H1 (cell line): ENCODE data around the gene POLN. TPM values are rescaled to one million over a fixed set of nuclear protein-coding genes. Genes with fewer than 3 reads are reported as not detected.

Source experiments
- CTCF ChIA-PET: fragments of 300-600 bp; sonication (Branson Sonifier 250); formaldehyde crosslinking; loops from one replicate; lab custom pipeline; 2021; ENCODE audit not compliant: partially characterized antibody; lab: Charles Lee
- POLR2A ChIA-PET: fragments of 300-600 bp; sonication (Branson Sonifier 250); formaldehyde crosslinking; loops from one replicate; lab custom pipeline; 2021; ENCODE audit warnings: inconsistent platforms; ENCODE audit not compliant: partially characterized antibody; lab: Charles Lee
- DNase-seq, 2 experiments: peaks; one replicate each; pipeline versions ENCODE4 v3.0.0 to v3.0.0-alpha.2; 2010 to 2022; ENCODE audit warnings: low spot score in 2 of 2, low read depth in 1 of 2, mixed read lengths in 1 of 2
- FAIRE-seq: peaks from 2 replicates; lab custom pipeline; 2011; peaks lifted over from hg19 to GRCh38; lab: Jason Lieb, UNC
- H2AFZ ChIP-seq: 2 replicates; pipeline ENCODE4 v1.8.1; 2012; ENCODE audit warnings: low read length, inconsistent platforms
- H2AK5ac ChIP-seq: 2 replicates; pipeline ENCODE4 v1.6.1; 2013; ENCODE audit warnings: low read depth, low read length
- H2BK120ac ChIP-seq: replicated peaks from 2 replicates; pipeline ENCODE3; 2013; ENCODE audit warnings: low read depth, low read length, inconsistent platforms
- H2BK12ac ChIP-seq: 2 replicates; pipeline ENCODE4 v1.6.1; 2013; ENCODE audit warnings: low read depth, low read length
- H2BK15ac ChIP-seq: 2 replicates; pipeline ENCODE4 v1.6.1; 2013; ENCODE audit warnings: low read length
- H2BK20ac ChIP-seq: 2 replicates; pipeline ENCODE4 v1.6.1; 2013; ENCODE audit warnings: low read length
- H2BK5ac ChIP-seq: 2 replicates; pipeline ENCODE4 v1.6.1; 2013; ENCODE audit warnings: low read depth, low read length
- H3K14ac ChIP-seq: 2 replicates; pipeline ENCODE4 v1.6.1; 2013; ENCODE audit warnings: inconsistent platforms; ENCODE audit not compliant: insufficient read length
- H3K18ac ChIP-seq: 2 replicates; pipeline ENCODE4 v1.6.1; 2013; ENCODE audit warnings: low read length; ENCODE audit errors: extremely low read depth
- H3K23ac ChIP-seq: 2 replicates; pipeline ENCODE4 v1.6.1; 2013; ENCODE audit warnings: inconsistent platforms; ENCODE audit not compliant: insufficient read length
- H3K23me2 ChIP-seq: 2 replicates; pipeline ENCODE4 v1.6.1; 2013; ENCODE audit warnings: low read depth, low read length
- H3K27ac ChIP-seq: 2 replicates; pipeline ENCODE4 v1.6.1; 2011; ENCODE audit warnings: low read depth, low read length, inconsistent platforms
- H3K27me3 ChIP-seq, 4 experiments: replicated peaks in 1 of 4; 1 replicate in 1 of 4; 2 replicates in 3 of 4; pipeline versions ENCODE4 v1.6.1 to v1.8.1; 2011 to 2013; ENCODE audit warnings: low read length in 3 of 4, mild to moderate bottlenecking in 3 of 4, inconsistent platforms in 2 of 4, mixed read lengths in 2 of 4, moderate library complexity in 1 of 4; ENCODE audit not compliant: control insufficient read depth in 3 of 4, insufficient read depth in 3 of 4; ENCODE audit errors: extremely low read depth in 1 of 4
- H3K36me3 ChIP-seq, 4 experiments: 2 replicates each; pipeline versions ENCODE4 v1.6.1 to v1.8.1; 2011 to 2013; ENCODE audit warnings: mild to moderate bottlenecking in 4 of 4, low read length in 3 of 4, moderate library complexity in 2 of 4, control low read depth in 1 of 4, inconsistent platforms in 1 of 4; ENCODE audit not compliant: insufficient read depth in 4 of 4, control insufficient read depth in 2 of 4
- H3K4ac ChIP-seq: replicated peaks from 2 replicates; pipeline ENCODE3; 2013; ENCODE audit warnings: low read length, low read depth, mixed read lengths, inconsistent platforms; ENCODE audit not compliant: insufficient read length
- H3K4me1 ChIP-seq, 4 experiments: replicated peaks in 1 of 4; 1 replicate in 1 of 4; 2 replicates in 3 of 4; pipeline versions ENCODE4 v1.6.1 to v1.8.1; 2011 to 2013; ENCODE audit warnings: low read length in 3 of 4, inconsistent platforms in 2 of 4, mixed read lengths in 1 of 4; ENCODE audit not compliant: insufficient read depth in 4 of 4, control insufficient read depth in 3 of 4
- H3K4me2 ChIP-seq, 2 experiments: 2 replicates each; pipeline versions ENCODE4 v1.6.1 to v1.8.1; 2011 to 2013; ENCODE audit warnings: low read depth in 2 of 2, low read length in 2 of 2, control low read depth in 1 of 2, inconsistent platforms in 1 of 2, mild to moderate bottlenecking in 1 of 2; ENCODE audit not compliant: insufficient read depth in 1 of 2
- H3K4me3 ChIP-seq, 4 experiments: fragments of 200-600, 300-600 bp in 1 of 4; sonication (generic), shearing (Covaris generic), sonication (Bioruptor Twin) in 1 of 4; 2 replicates each; pipeline versions ENCODE4 v1.5.1 to v1.8.1; 2011 to 2016; ENCODE audit warnings: low read length in 4 of 4, low read depth in 3 of 4, control low read depth in 2 of 4, inconsistent platforms in 2 of 4, mild to moderate bottlenecking in 2 of 4, mixed read lengths in 1 of 4, moderate library complexity in 1 of 4; ENCODE audit not compliant: insufficient read depth in 2 of 4; ENCODE audit errors: extremely low read depth in 1 of 4
- H3K56ac ChIP-seq: replicated peaks from 2 replicates; pipeline ENCODE3; 2013; ENCODE audit warnings: low read depth, mild to moderate bottlenecking, mixed read lengths, low read length, inconsistent platforms; ENCODE audit not compliant: insufficient read length
- H3K79me1 ChIP-seq: 2 replicates; pipeline ENCODE4 v1.6.1; 2013; ENCODE audit warnings: low read depth, low read length, control low read depth
- H3K79me2 ChIP-seq, 2 experiments: 2 replicates each; pipeline versions ENCODE4 v1.6.1 to v1.8.1; 2012 to 2013; ENCODE audit warnings: low read length in 2 of 2, mild to moderate bottlenecking in 2 of 2, inconsistent platforms in 1 of 2; ENCODE audit not compliant: insufficient read depth in 2 of 2, control insufficient read depth in 1 of 2
- H3K9ac ChIP-seq, 4 experiments: replicated peaks in 1 of 4; 1 replicate in 1 of 4; 2 replicates in 3 of 4; pipeline versions ENCODE4 v1.6.1 to v1.8.1; 2011 to 2013; ENCODE audit warnings: low read depth in 3 of 4, low read length in 3 of 4, control low read depth in 2 of 4, mild to moderate bottlenecking in 2 of 4, moderate library complexity in 2 of 4, inconsistent platforms in 1 of 4; ENCODE audit errors: extremely low read depth in 1 of 4
- H3K9me3 ChIP-seq, 2 experiments: 2 replicates each; pipeline versions ENCODE4 v1.6.1 to v1.8.1; 2012 to 2013; ENCODE audit warnings: mild to moderate bottlenecking in 2 of 2, moderate library complexity in 2 of 2, control low read depth in 1 of 2, inconsistent platforms in 1 of 2, low read depth in 1 of 2, low read length in 1 of 2, mixed read lengths in 1 of 2; ENCODE audit not compliant: insufficient read depth in 2 of 2
- H4K20me1 ChIP-seq, 2 experiments: replicated peaks in 1 of 2; 2 replicates each; pipeline versions ENCODE3 to v1.8.1; 2011 to 2013; ENCODE audit warnings: inconsistent platforms in 2 of 2, low read length in 2 of 2, mild to moderate bottlenecking in 1 of 2; ENCODE audit not compliant: insufficient read depth in 2 of 2, control insufficient read depth in 1 of 2
- H4K5ac ChIP-seq: 2 replicates; pipeline ENCODE4 v1.6.1; 2013; ENCODE audit warnings: low read length, low read depth, mixed read lengths, inconsistent platforms; ENCODE audit not compliant: insufficient read length
- H4K8ac ChIP-seq: 2 replicates; pipeline ENCODE4 v1.8.0; 2013; ENCODE audit warnings: mild to moderate bottlenecking, moderate library complexity, low read length, inconsistent platforms; ENCODE audit not compliant: insufficient read depth; ENCODE audit errors: extremely low read depth
- H4K91ac ChIP-seq: replicated peaks from 2 replicates; pipeline ENCODE3; 2013; ENCODE audit warnings: low read length, mixed read lengths, inconsistent platforms; ENCODE audit not compliant: insufficient read length
- BACH1 ChIP-seq: IDR thresholded peaks from 2 replicates; pipeline ENCODE4 v1.6.1; 2012; ENCODE audit warnings: low read length, improper control_type of control experiment
- BCL11A ChIP-seq, 2 experiments: IDR thresholded peaks; one replicate each; pipeline ENCODE4 v1.6.1; 2011; ENCODE audit warnings: low read depth in 2 of 2, low read length in 2 of 2, mild to moderate bottlenecking in 2 of 2
- CBX8 ChIP-seq: fragments of 300-800, 300-1000 bp; sonication (generic); IDR thresholded peaks from 2 replicates; pipeline ENCODE4 v1.7.1; 2016; ENCODE audit warnings: low read depth, low read length, borderline replicate concordance
- GABPA ChIP-seq: IDR thresholded peaks from 2 replicates; pipeline ENCODE4 v1.6.1; 2011; ENCODE audit warnings: mild to moderate bottlenecking, low read length, moderate library complexity, borderline replicate concordance; ENCODE audit not compliant: insufficient read depth
- SIRT6 ChIP-seq: IDR thresholded peaks from one replicate; pipeline ENCODE4 v1.7.1; 2012; ENCODE audit warnings: low read length, inconsistent platforms
- SUZ12 ChIP-seq: fragments of 200-600 bp; sonication (generic); IDR thresholded peaks from 2 replicates; pipeline ENCODE4 v1.6.1; 2012; ENCODE audit warnings: mild to moderate bottlenecking, inconsistent platforms, low read length, moderate library complexity, mixed read lengths
- YY1 ChIP-seq: IDR thresholded peaks from 2 replicates; pipeline ENCODE4 v1.6.1; 2011; ENCODE audit warnings: low read depth, mild to moderate bottlenecking, low read length
- WGBS, 2 experiments: shearing (Covaris generic) in 1 of 2; methylation state at CpG; one replicate each; pipeline versions ENCODE4 v1.1.6 to v1.1.7; 2013 to 2015; ENCODE audit warnings: low lambda C conversion rate in 2 of 2, mixed read lengths in 2 of 2, inconsistent platforms in 1 of 2, low coverage in 1 of 2, missing lambda C conversion rate in 1 of 2; ENCODE audit not compliant: insufficient replicate concordance in 2 of 2, insufficient coverage in 1 of 2, insufficient read length in 1 of 2; ENCODE audit errors: extremely low coverage in 1 of 2, missing lambda C conversion rate in 1 of 2; 5-methylcytosine and 5-hydroxymethylcytosine counted together
- polyA plus RNA-seq, 7 experiments: library from polyadenylated mRNA; depleted of rRNA in 3 of 7; stranded (reverse) in 5 of 7; unstranded in 2 of 7; fragments of >200 nt in 5 of 7; fragments of 200-250 nt in 2 of 7; gene quantifications; 1 replicate in 5 of 7; 2 replicates in 1 of 7; 4 replicates in 1 of 7; pipeline versions ENCODE4 v1.2.1 to v1.2.3, GENCODE V29; 2011 to 2013; ENCODE audit warnings: missing spikeins in 2 of 7, mixed read lengths in 2 of 7
- total RNA-seq: library from RNA; stranded (reverse); fragmentation: NEBNext Ultra II Directional; extraction: Animal tissue kit (Norgen Biotek cat#: 25700); gene quantifications from 2 replicates; pipeline ENCODE4 v1.2.1, GENCODE V29; 2021
- TF ChIP-seq, protein P1 (sequence below): IDR thresholded peaks from 2 replicates; pipeline ENCODE4 v1.6.1; 2012; ENCODE audit warnings: inconsistent platforms
- TF ChIP-seq, protein P2 (sequence below): IDR thresholded peaks from 2 replicates; pipeline ENCODE4 v1.6.1; 2011; ENCODE audit warnings: low read depth, mild to moderate bottlenecking, low read length; ENCODE audit not compliant: insufficient read depth

Gene POLN
- total and polyA plus RNA-seq, 2 of the 8 experiments (the other 6 are each of a cell fraction or from before 2014, with no cell fraction given): 0.98 to 1.5 TPM

DNA sequence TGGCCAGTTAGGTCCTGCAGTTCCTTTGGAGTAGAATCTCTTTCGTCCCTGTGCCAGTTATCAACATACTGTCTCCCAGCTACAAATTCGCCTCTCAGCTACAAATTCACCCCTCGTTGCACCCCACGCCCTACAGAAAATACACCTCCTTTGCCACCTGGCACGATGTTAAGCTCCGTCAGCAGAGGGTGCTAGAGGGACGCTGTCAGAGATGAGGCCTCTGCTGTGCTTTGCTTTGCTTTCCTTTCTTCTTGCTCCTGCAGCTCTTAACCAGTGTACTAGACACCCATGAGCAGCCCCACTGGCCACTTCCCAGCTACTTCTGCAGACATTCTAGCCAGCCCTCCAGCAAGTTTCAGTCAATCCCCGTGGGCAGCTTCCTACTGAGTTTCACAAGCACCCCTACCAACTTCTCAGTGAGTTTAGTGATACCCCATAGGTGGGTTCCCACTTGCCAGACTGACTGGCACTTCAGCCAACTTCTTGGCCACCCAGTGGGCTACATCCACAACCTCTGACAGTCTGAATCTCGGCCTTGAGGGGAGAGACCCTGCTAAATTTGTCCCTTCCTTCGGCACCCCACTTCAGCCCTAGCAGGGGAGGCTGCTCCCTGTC is 21.8 kb downstream of the POLN start:
- Histone ChIP-seq H2BK15ac (peak overlapping the region; percentile 66; the same call in 1 of the 2 replicates), H4K5ac (no peak overlapping the region), H3K79me1 (no peaks in the 10 kb centered on the region), H4K8ac (no peak overlapping the region), H2AK5ac (0 out of 2 replicates have a peak overlapping the region, but pooled peaks have one; percentile 43), H3K36me3 (no peaks in the 10 kb centered on the region), H3K23me2 (no peaks in the 10 kb centered on the region), H3K4ac (no peak overlapping the region), H2BK12ac (peak overlapping the region; percentile 55), H3K4me2 (no peak overlapping the region; a peak in 1 of 4 replicates), H3K79me2 (no peaks in the 10 kb centered on the region), H3K9ac (no peak overlapping the region), H3K56ac (no peak overlapping the region), H2BK20ac (peak overlapping the region; percentile 49; the same call in 1 of the 2 replicates), H2BK5ac (peak overlapping the region; percentile 84; the same call in 1 of the 2 replicates), H2AFZ (no peak overlapping the region), H3K4me1 (peaks cover 10 to 37% (median 19%) of the 10 kb centered on the region in 4 experiments; a peak in 6 of 7 replicates), H2BK120ac (peak overlapping the region; percentile 7), H3K4me3 (no peak overlapping the region), H3K27ac (no peak overlapping the region), H3K14ac (no peak overlapping the region), H3K23ac (no peak overlapping the region), H4K91ac (no peak overlapping the region), H3K9me3 (no peaks in the 10 kb centered on the region), H4K20me1 (peaks cover 1 to 5% of the 10 kb centered on the region in 2 experiments), H3K27me3 (no peaks in the 10 kb centered on the region), H3K18ac (peak overlapping the region; percentile 44)
- ChIA-PET CTCF (interaction anchor here (0.7 to 4.0 kb wide), 55 partner anchors 8 to 504 kb away, joined by 3 to 69 read pairs (median 4); partner anchors contain the start of genes HAUS3, MXD4 and POLN), POLR2A (interaction anchor here (0.8 to 0.9 kb wide), 3 partner anchors 11 to 270 kb away, joined by 3 to 4 read pairs (median 3); no protein-coding TSS in a partner anchor)
- FAIRE-seq (peak; percentile 92), DNase-seq (peak in 1 of 2 experiments; percentile 91)
- WGBS, 2 experiments: 22% methylated on average over 10 of the region's 10 CpGs; no CpG with 5 or more reads in 1 of the 2 experiments
- TF ChIP-seq SIRT6 (no peak), GABPA (peak; percentile 64; the same call in 1 of the 2 replicates), BCL11A (IDR thresholded peaks at IDR 0.05; ENCODE audit: low read depth in 2 of 2, low read length in 2 of 2) (no peak), SUZ12 (no peak), YY1 (peak; percentile 34; the same call in 1 of the 2 replicates), CBX8 (no peak), BACH1 (no peak)
- TF ChIP-seq, protein P1, sequence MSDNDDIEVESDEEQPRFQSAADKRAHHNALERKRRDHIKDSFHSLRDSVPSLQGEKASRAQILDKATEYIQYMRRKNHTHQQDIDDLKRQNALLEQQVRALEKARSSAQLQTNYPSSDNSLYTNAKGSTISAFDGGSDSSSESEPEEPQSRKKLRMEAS: no peak
- TF ChIP-seq, protein P2, sequence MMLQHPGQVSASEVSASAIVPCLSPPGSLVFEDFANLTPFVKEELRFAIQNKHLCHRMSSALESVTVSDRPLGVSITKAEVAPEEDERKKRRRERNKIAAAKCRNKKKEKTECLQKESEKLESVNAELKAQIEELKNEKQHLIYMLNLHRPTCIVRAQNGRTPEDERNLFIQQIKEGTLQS: no peak
